ENCODE measurements around the gene ZNF579.

- TF ChIP-seq POLR2AphosphoS5 (IDR thresholded peaks at IDR 0.05; ENCODE audit: control insufficient read depth, insufficient read depth, low read depth, low read length) (no peak), NFRKB (IDR thresholded peaks at IDR 0.05; ENCODE audit: low read depth) (no peak), ELF4 (CRISPR knock-in tag; IDR thresholded peaks at IDR 0.05) (peak; percentile 32; the same call in 1 of the 2 replicates), POLR2A (conservative IDR thresholded peaks at IDR 0.05) (no peak; the same call in 1 of the 2 replicates), SIN3B (IDR thresholded peaks at IDR 0.05; ENCODE audit: low read depth) (no peak), ZZZ3 (IDR thresholded peaks at IDR 0.05) (no peak), ELK1 (CRISPR knock-in tag; IDR thresholded peaks at IDR 0.05) (no peak), TCF15 (CRISPR knock-in tag; IDR thresholded peaks at IDR 0.05) (no peak), ETS2 (tag; IDR thresholded peaks at IDR 0.05; ENCODE audit: borderline replicate concordance, poor library complexity, severe bottlenecking) (no peak), ZNF133 (CRISPR knock-in tag; IDR thresholded peaks at IDR 0.05) (no peak), NR2C2 (CRISPR knock-in tag; IDR thresholded peaks at IDR 0.05) (no peak), NR2C2 (tag; IDR thresholded peaks at IDR 0.05) (peak; percentile 88), VEZF1 (CRISPR knock-in tag; IDR thresholded peaks at IDR 0.05) (peak; percentile 97), PRPF4 (IDR thresholded peaks at IDR 0.05; ENCODE audit: insufficient read depth, low read depth, low read length, poor library complexity, severe bottlenecking) (no peak), KLF6 (CRISPR knock-in tag; IDR thresholded peaks at IDR 0.05; ENCODE audit: borderline replicate concordance) (no peak)
Measured at GRCh38 chr19:55605207-55605636, 24.6 kb upstream of the ZNF579 start.

All from K562 (cell line).